HTERT RPE-1 (cell line): Measurements from ENCODE around the gene UPP1.
"Not testable (repeated sequence)": the region's sequence is repeated elsewhere in the genome, so short reads cannot be mapped to it uniquely, and the experiment has no call there.

Experiments used
- in situ Hi-C: fragments of 300-500 bp; cut with MboI; formaldehyde crosslinking; loops from 4 replicates; pipeline ENCODE4 v1.14.3; 2020; ENCODE audit warnings: low sequenced_read_pairs

UPP1 gene

GRCh38 chr7:48089046-48090003, at the start of gene UPP1:
Gene UPP1 (plus strand): TSS chr7:48089265. CDS start chr7:48094784, 5,519 bp downstream.
- in situ Hi-C loops = no loop called here

- in situ Hi-C loops = no loop called here
These were observed 48.0 kb upstream of the UPP1 start for GRCh38 chr7:48040944-48041652.

GRCh38 chr7:48041653-48041970, 47.5 kb upstream of the UPP1 start:
- in situ Hi-C loops = no loop called here

- in situ Hi-C loops = no loop called here
These were observed 46.8 kb upstream of the UPP1 start for GRCh38 chr7:48042216-48042615.

GRCh38 chr7:48042636-48043035, 46.4 kb upstream of the UPP1 start:
- in situ Hi-C loops = no loop called here

GRCh38 chr7:48045195-48045765, 43.8 kb upstream of the UPP1 start:
- in situ Hi-C loops = no loop called here

GRCh38 chr7:48046458-48046857, 42.6 kb upstream of the UPP1 start:
- in situ Hi-C loops = no loop called here

GRCh38 chr7:48048113-48048512, 41.0 kb upstream of the UPP1 start:
- in situ Hi-C loops = no loop called here

- in situ Hi-C loops = no loop called here
These were observed 39.2 kb upstream of the UPP1 start for GRCh38 chr7:48049850-48050249.

GRCh38 chr7:48052748-48053147, 36.3 kb upstream of the UPP1 start:
- in situ Hi-C loops = no loop called here

- in situ Hi-C loops = no loop called here
These were observed 35.3 kb upstream of the UPP1 start for GRCh38 chr7:48053736-48054135.

GRCh38 chr7:48058990-48059389, 30.1 kb upstream of the UPP1 start:
- in situ Hi-C loops = no loop called here

GRCh38 chr7:48059706-48060105, 29.4 kb upstream of the UPP1 start:
- in situ Hi-C loops = no loop called here

- in situ Hi-C loops = no loop called here
These were observed 25.1 kb upstream of the UPP1 start for GRCh38 chr7:48063985-48064384.

- in situ Hi-C loops = no loop called here
These were observed 21.6 kb upstream of the UPP1 start for GRCh38 chr7:48067475-48067874.

GRCh38 chr7:48074204-48074654, 14.8 kb upstream of the UPP1 start:
- in situ Hi-C loops = no loop called here

GRCh38 chr7:48077423-48077822, 11.6 kb upstream of the UPP1 start:
- in situ Hi-C loops = no loop called here

GRCh38 chr7:48078470-48078869, 10.6 kb upstream of the UPP1 start:
- in situ Hi-C loops = no loop called here

- in situ Hi-C loops = not testable (repeated sequence)
These were observed 6.7 kb upstream of the UPP1 start for GRCh38 chr7:48082378-48082777.

GRCh38 chr7:48083114-48083830, 5.8 kb upstream of the UPP1 start:
- in situ Hi-C loops = no loop called here
